HEK293T (cell line): ENCODE data around the gene NFX1.

ENCODE experiments used
- BHLHE40 ChIP-seq: fragments of 450-650 bp; IDR thresholded peaks from 2 replicates; pipeline ENCODE4 v1.6.1; 2016; ENCODE audit warnings: mild to moderate bottlenecking, moderate library complexity, borderline replicate concordance
- FOXA1 ChIP-seq: fragments of 450-650 bp; IDR thresholded peaks from 2 replicates; pipeline ENCODE4 v1.6.1; 2016; ENCODE audit warnings: mild to moderate bottlenecking
- FOXK2 ChIP-seq: fragments of 450-650 bp; IDR thresholded peaks from 2 replicates; pipeline ENCODE4 v1.6.1; 2016; ENCODE audit warnings: mild to moderate bottlenecking
- L3MBTL2 ChIP-seq: fragments of 450-650 bp; conservative IDR thresholded peaks from 2 replicates; pipeline ENCODE4 v1.6.1; 2016; ENCODE audit warnings: mild to moderate bottlenecking
- NFRKB ChIP-seq: fragments of 450-650 bp; IDR thresholded peaks from 2 replicates; pipeline ENCODE4 v1.6.1; 2016; ENCODE audit warnings: mild to moderate bottlenecking, moderate library complexity
- PKNOX1 ChIP-seq: fragments of 450-650 bp; IDR thresholded peaks from 2 replicates; pipeline ENCODE4 v1.6.1; 2016
- TARDBP ChIP-seq: fragments of 450-650 bp; IDR thresholded peaks from 2 replicates; pipeline ENCODE4 v1.6.1; 2016

GRCh38 chr9:33418090-33418489 is 127.8 kb downstream of the NFX1 start:
- TF ChIP-seq PKNOX1, result no peak
- no peak for TF ChIP-seq NFRKB
- TF ChIP-seq L3MBTL2, result no peak
- TF ChIP-seq FOXA1, result no peak
- no peak for TF ChIP-seq TARDBP
- no peak for TF ChIP-seq FOXK2
- no peak for TF ChIP-seq BHLHE40
